Activated CD8-positive, alpha-beta memory T cell treated with anti-CD3 and anti-CD28 coated beads for 24 hours (primary cell): ENCODE measurements around the gene NUBP1.
A peak's percentile ranks its signal among the peaks of the same experiment; 100 is the strongest.

Experiments
- DNase-seq: peaks from one replicate; pipeline ENCODE4 v3.0.0-alpha.2; 2020

The NUBP1 gene

GRCh38 chr16:10743610-10744369 lies at the start of gene NUBP1:
Gene NUBP1, plus strand, starts transcription at chr16:10743842. Its CDS starts 22 bp downstream, at chr16:10743864.
- DNase-seq, result peak; percentile 100

- DNase-seq, result no peak
These were observed 49.8 kb upstream of the NUBP1 start for GRCh38 chr16:10693889-10694288.

GRCh38 chr16:10694306-10694705 lies 49.3 kb upstream of the NUBP1 start:
- no peak for DNase-seq

- DNase-seq, result no peak
These were observed 48.8 kb upstream of the NUBP1 start, which contains the start of gene TEKT5 for GRCh38 chr16:10694830-10695229. Gene TEKT5, minus strand, starts transcription at chr16:10694930. Its CDS starts 57 bp downstream, at chr16:10694873.

GRCh38 chr16:10699756-10700155 lies 43.9 kb upstream of the NUBP1 start:
- DNase-seq, result no peak

- DNase-seq, result no peak
These were observed 34.7 kb upstream of the NUBP1 start for GRCh38 chr16:10708969-10709368.

GRCh38 chr16:10728003-10728887 lies 15.4 kb upstream of the NUBP1 start:
- no peak for DNase-seq

GRCh38 chr16:10729104-10730048 lies 14.3 kb upstream of the NUBP1 start:
- no peak for DNase-seq

GRCh38 chr16:10731790-10732189 lies 11.9 kb upstream of the NUBP1 start:
- DNase-seq, result no peak

- DNase-seq, result peak; percentile 79
These were observed 6.5 kb upstream of the NUBP1 start for GRCh38 chr16:10737068-10737625.

GRCh38 chr16:10738231-10739077 lies 5.2 kb upstream of the NUBP1 start:
- peak; percentile 67 for DNase-seq

GRCh38 chr16:10740000-10740844 lies 3.4 kb upstream of the NUBP1 start:
- peak; percentile 54 for DNase-seq

GRCh38 chr16:10740845-10741208 lies 2.8 kb upstream of the NUBP1 start:
- no peak for DNase-seq

- peak; percentile 41 for DNase-seq
These were observed 2.4 kb upstream of the NUBP1 start for GRCh38 chr16:10741249-10741648.

- no peak for DNase-seq
These were observed 1.8 kb upstream of the NUBP1 start for GRCh38 chr16:10741844-10742243.

GRCh38 chr16:10743227-10743609 lies 424 bp upstream of the NUBP1 start:
- DNase-seq, result no peak

GRCh38 chr16:10744370-10745030 lies 858 bp downstream of the NUBP1 start:
- no peak for DNase-seq

GRCh38 chr16:10745841-10746240 lies 2.2 kb downstream of the NUBP1 start:
- DNase-seq, result no peak

- no peak for DNase-seq
These were observed 7.2 kb downstream of the NUBP1 start for GRCh38 chr16:10750793-10751192.

- no peak for DNase-seq
These were observed 7.7 kb downstream of the NUBP1 start for GRCh38 chr16:10751291-10751697.
